ENCODE measurements around the gene LIMS1.
"Not testable (repeated sequence)": the region's sequence is repeated elsewhere in the genome, so short reads cannot be mapped to it uniquely, and the experiment has no call there.

The LIMS1 gene

GRCh38 chr2:108637304-108637669, 103.0 kb downstream of the LIMS1 start:
- DNase-seq = no peak

- DNase-seq = no peak
These were observed 106.5 kb downstream of the LIMS1 start for GRCh38 chr2:108640731-108641130.

GRCh38 chr2:108641756-108642155, 107.5 kb downstream of the LIMS1 start:
- DNase-seq = no peak

GRCh38 chr2:108643261-108643849, 109.1 kb downstream of the LIMS1 start:
- no peak for DNase-seq

- DNase-seq = not testable (repeated sequence)
These were observed 109.6 kb downstream of the LIMS1 start for GRCh38 chr2:108643862-108644261.

GRCh38 chr2:108644446-108644845, 110.2 kb downstream of the LIMS1 start:
- not testable (repeated sequence) for DNase-seq

GRCh38 chr2:108648796-108649195, 114.5 kb downstream of the LIMS1 start:
- DNase-seq = not testable (repeated sequence)

GRCh38 chr2:108650465-108650864, 116.2 kb downstream of the LIMS1 start:
- not testable (repeated sequence) for DNase-seq

GRCh38 chr2:108651468-108651867, 117.2 kb downstream of the LIMS1 start:
- DNase-seq = not testable (repeated sequence)

GRCh38 chr2:108652187-108652931, 118.1 kb downstream of the LIMS1 start:
- not testable (repeated sequence) for DNase-seq

GRCh38 chr2:108653425-108653824, 119.2 kb downstream of the LIMS1 start:
- not testable (repeated sequence) for DNase-seq

- DNase-seq = not testable (repeated sequence)
These were observed 119.6 kb downstream of the LIMS1 start for GRCh38 chr2:108653849-108654248.

- not testable (repeated sequence) for DNase-seq
These were observed 120.4 kb downstream of the LIMS1 start for GRCh38 chr2:108654521-108655125.

- not testable (repeated sequence) for DNase-seq
These were observed 121.0 kb downstream of the LIMS1 start for GRCh38 chr2:108655270-108655669.

- DNase-seq = not testable (repeated sequence)
These were observed 122.0 kb downstream of the LIMS1 start for GRCh38 chr2:108656282-108656681.

GRCh38 chr2:108657517-108657916, 123.2 kb downstream of the LIMS1 start:
- not testable (repeated sequence) for DNase-seq

- DNase-seq = not testable (repeated sequence)
These were observed 124.3 kb downstream of the LIMS1 start for GRCh38 chr2:108658553-108658952.

GRCh38 chr2:108661493-108661892, 127.2 kb downstream of the LIMS1 start:
- not testable (repeated sequence) for DNase-seq

GRCh38 chr2:108662207-108662612, 127.9 kb downstream of the LIMS1 start:
- not testable (repeated sequence) for DNase-seq

- DNase-seq = not testable (repeated sequence)
These were observed 129.1 kb downstream of the LIMS1 start for GRCh38 chr2:108663346-108663745.

- not testable (repeated sequence) for DNase-seq
These were observed 129.8 kb downstream of the LIMS1 start for GRCh38 chr2:108664089-108664488.

GRCh38 chr2:108664979-108665378, 130.7 kb downstream of the LIMS1 start:
- DNase-seq = not testable (repeated sequence)

- not testable (repeated sequence) for DNase-seq
These were observed 131.7 kb downstream of the LIMS1 start for GRCh38 chr2:108665975-108666374.

- DNase-seq = not testable (repeated sequence)
These were observed 132.9 kb downstream of the LIMS1 start for GRCh38 chr2:108667140-108667539.

All from GOT3 (cell line).